HG02571 (cell line): ENCODE measurements around the gene NRN1L.

Experiments
- ATAC-seq: cut with Tn5 transposase; IDR thresholded peaks from one replicate; pipeline ENCODE4 v1.9.1; 2021; ENCODE audit warnings: mild to moderate bottlenecking, moderate library complexity; ENCODE audit not compliant: unreplicated experiment

NRN1L gene

DNA sequence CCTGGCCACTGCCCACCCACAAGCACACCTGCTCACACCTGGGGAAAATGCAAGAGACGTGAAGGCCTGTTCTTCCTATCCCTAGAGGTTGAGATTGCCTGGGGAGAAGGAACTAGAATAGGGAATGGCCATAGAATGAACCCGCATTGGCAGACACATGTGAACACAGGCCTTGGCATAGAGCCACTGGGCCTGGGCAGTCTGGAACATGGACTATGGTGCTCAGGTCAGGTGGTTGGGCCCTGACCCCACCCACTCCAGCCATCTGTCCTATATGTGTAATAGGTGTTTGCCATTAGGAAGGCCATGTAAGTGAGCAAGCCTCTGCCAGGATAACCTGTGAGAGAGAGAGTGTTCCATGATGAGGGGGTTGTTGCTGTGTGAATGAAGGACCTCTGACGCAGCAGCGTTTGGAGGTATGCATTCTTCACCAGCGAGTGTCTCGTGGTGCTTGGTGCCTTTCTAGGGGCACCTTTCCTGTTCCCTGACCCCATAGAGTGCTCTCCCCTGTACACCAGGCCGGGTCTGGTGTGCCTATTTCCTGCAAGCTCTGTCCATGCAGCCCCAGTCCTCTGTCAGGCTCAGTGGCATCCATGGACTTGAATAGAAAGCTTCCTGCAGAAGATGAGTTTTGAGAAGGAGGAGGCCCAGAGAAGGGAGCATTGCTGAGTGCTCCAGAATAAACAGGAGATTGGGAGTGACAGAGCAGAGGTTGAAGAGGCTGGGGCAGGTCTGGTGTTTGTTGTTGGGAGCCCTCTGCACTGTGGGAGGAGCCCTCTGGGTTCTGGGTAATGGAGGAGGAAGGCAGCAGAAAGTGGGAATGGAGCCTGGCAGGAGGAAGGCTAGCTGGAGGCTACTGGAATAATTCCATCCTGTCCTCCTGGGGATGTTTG, 31.4 kb downstream of the NRN1L start:
- ATAC-seq: no peak

DNA sequence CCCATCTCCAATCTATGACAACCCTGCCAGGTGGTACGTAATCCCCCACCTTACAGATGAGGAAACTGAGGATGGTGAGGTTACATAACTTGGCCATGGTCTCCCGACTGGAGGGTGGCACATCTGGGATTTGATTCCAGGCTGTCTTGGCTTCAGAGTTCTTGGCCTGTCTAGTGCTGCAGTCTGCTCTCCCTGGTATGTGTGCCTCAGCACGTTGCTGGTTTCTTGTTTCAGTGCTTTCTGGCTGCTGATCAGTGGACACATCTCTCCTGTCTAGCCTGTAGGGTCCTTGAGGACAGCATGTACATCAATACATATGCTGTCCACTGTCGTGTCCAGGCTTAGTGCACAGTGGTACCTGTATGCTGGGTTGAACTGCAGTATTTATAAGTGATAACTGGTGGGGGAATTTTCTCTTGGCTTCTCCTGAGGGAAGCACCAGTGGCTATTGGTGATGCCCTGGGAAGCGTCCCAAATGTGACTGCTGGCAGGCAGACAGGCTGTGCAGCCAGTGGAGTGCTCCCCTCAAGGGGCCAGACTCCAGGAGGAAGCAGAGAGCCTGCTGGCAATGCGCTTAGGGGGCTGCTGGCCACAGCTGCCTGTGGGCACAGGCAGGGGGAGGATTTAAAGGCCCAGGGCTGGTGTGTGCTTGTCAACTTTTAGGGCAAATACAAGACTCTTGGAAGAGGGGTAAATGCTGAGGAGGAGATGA, 32.6 kb downstream of the NRN1L start:
- ATAC-seq: no peak

DNA sequence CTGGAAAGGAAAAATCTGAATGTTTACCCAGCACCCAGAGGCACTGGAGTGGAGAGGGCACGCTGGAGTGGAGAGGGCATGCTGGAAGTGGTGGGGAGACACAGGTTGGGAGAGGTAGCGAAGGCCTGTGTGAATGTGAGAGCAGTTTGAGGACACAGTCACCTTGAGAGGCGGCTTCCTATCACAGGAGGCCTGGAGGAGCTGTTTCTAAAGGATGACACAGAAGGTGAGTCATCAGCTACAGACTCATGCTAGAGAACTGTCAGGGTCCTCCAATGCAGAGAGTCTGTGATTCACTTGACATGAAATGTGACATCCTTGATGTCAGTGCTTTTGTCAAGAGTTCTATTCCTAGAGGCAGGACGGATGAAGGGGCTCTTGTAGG, 33.2 kb downstream of the NRN1L start:
- no peak for ATAC-seq

DNA sequence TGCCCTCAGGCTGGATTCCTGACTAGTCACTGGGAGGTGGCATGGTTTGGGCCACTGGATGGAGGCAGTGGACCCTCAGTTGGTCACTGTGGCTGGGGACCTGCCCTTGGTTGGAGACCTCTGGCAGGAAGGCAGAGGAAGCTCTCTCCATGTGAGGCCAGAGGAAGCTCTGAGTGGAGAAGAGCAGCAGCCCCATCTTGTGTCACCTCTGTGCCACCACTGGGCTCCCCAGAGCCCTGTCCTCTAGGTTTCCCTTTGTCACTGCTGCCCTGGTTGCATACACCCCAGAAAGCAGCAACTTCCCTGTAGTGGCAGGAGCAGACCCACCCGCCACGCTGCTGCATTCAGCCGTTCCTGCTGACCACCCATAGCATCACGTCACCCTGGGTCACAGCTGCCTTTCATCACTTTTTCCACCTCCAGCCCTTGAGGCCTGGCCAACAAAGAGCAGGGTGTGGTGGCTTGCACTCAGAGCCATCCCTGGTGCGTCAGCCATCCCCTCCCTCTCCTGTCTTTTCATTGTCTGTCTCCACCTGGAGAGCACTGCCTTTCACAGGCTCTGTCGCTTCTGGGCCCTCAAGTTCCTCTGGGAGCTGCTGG, 35.0 kb downstream of the NRN1L start:
- no peak for ATAC-seq

DNA sequence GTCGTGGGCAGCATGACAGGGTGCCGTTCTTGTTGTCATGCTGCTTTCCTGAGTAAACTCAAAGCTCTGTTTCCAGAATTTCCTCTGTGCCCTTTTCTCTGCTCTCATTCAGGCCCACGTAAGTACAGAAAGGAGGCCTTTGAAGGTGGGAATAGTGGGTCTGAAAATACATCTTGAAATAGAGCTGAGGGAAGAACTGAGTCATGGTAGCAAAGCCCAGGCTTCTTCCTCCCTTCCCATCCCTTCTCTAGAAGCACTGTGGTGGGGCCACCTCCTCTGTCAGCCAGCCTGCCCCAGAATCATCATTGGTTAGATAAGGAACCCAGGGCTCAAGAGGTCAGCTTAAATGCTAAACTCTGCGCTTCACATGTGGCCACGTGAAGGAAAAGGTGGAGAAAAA, 37.5 kb downstream of the NRN1L start:
- ATAC-seq: no peak

DNA sequence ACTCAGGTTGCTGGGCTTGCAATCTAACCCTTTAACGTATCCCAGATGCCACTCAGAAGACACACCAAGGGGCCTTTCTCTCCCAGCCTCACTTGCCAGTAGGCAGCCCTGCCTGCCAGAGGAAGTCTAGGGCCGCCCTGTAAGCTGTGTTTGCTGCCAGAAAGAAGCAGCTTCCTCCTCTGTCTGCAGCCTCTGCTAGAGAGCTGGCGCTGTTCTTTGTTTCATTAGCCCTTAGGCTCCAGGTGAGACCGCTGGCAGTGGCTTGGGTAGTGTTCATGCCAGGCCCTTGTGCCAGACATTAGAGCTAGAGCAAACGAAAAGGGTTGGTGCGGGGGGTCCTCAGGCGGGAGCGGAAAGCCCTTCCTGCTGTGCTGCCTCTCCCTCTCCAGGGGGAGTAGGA, 38.1 kb downstream of the NRN1L start:
- ATAC-seq: no peak

DNA sequence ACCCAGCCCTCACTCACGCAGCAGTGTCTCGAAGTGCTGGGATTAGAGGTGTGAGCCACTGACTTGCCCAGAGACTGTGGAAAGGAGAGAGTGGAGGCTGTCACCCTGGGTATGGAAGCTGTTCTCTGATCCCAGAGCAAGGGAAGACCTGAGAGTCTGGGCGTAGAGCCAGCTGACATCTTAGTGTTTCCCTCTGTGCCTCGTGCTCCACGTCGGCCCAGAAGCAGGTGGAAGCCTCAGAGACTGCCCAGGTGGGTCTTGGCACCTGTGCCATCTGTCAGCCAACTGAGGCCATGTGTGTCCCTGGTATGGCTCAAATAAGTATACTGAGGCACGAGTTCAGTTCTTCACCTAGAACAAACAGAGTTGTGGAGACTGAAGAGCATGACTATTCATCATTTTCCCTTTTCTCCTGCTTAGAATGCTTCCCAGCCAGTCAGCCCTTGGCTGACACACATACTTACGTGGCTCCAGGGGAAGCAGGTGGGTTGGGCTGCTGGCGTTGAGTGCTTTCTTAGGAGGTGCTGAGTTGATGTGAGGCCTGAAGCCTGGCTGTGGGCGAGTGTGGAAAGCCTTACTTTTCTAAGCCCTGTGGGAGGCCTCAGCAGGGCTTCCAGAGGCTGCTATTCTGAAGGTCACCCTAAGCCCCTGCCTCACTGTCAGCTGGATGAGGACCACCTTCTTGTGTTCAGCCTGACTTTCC, 38.9 kb downstream of the NRN1L start:
- no peak for ATAC-seq

DNA sequence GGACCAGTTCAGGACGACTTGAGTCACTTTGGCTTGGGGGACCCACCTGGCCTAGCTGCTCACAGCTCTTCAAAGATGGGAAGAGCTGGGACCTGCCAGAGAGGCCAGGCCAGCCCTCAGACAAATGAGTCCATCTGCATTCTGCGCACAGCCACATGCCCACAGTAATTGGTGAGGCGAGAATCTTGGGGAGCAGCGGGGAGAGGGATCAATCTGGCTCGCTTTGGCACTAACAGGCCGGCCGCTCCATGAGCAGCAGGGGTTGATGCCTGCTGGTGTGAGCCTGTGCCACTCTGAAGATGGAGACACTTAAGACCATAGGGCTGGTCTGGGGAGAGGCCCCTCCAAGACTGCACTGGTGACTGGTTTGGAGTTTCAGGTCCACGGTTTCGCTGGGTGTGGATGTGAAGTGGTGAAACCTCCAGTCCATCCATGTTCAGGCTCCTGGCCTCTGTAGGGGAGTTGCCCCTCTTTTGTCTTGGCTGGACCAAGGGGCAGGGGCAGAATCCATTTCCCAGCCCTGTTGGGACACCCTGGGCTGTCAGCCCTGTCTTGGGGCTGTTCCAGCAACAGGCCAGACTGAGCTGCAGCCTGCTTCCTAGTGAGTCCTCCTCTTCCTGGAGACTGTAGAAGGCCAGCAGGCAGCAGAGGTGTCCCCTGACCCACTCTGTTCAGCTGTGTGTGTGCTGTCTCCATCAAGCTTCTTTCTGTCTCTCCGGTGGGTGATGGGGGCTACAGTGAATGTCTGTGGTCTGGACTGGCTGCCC, 39.6 kb downstream of the NRN1L start:
- no peak for ATAC-seq

DNA sequence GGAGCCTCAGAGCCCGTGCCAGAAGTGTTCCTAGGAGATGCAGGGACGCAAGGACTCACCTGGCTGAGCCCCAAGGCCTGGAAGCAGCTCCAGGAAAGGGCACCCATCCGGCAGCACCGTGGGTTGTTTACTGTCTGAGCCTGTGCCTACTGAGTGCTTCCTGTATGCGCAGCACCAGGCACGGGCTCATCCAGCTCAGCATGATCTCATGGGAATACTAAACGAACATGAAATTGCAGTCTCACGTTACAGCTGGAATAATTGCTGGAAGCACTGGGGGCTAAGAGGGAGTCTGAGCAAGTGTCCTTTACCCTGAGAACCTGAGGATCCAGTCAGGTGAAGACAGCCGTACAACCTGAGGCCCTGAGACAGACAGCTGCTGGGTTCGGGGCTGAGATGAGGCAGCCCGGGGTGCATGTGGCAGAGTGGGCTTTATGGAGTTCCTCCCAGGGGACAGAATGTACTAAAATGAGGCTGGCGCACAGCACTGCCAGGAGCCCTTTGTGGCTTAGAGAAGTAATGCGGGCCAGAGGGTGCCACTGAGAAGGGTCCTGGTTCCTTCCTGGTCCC, 41.6 kb downstream of the NRN1L start:
- no peak for ATAC-seq

DNA sequence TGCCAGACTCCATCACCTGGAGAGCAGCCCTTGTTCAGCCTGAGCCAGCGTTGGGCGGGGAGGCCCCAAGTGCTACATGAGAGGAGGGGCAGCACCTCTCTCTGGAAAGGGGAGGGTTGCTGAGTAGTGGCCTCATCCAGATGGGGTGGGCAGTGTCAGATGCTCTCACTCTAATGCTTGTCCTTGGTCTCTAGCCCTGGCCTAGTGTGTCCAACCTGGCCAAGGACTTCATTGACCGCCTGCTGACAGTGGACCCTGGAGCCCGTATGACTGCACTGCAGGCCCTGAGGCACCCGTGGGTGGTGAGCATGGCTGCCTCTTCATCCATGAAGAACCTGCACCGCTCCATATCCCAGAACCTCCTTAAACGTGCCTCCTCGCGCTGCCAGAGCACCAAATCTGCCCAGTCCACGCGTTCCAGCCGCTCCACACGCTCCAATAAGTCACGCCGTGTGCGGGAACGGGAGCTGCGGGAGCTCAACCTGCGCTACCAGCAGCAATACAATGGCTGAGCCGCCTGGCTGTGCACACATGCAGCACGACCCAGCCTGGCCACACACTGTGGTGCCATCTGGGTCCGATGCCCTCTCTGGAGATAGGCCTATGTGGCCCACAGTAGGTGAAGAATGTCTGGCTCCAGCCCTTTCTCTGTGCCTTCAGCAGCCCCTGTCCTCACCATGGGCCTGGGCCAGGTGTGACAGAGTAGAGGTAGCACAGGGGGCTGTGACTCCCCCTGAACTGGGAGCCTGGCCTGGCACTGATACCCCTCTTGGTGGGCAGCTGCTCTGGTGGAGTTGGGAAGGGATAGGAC, 42.7 kb downstream of the NRN1L start:
- no peak for ATAC-seq

DNA sequence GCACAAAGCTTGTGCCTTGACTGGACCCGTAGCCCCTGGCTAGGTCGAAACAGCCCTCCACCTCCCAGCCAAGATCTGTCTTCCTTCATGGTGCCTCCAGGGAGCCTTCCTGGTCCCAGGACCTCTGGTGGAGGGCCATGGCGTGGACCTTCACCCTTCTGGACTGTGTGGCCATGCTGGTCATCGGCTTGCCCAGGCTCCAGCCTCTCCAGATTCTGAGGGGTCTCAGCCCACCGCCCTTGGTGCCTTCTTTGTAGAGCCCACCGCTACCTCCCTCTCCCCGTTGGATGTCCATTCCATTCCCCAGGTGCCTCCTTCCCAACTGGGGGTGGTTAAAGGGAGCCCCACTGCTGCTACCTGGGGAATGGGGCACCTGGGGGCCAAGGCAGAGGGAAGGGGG, 43.5 kb downstream of the NRN1L start:
- no peak for ATAC-seq

DNA sequence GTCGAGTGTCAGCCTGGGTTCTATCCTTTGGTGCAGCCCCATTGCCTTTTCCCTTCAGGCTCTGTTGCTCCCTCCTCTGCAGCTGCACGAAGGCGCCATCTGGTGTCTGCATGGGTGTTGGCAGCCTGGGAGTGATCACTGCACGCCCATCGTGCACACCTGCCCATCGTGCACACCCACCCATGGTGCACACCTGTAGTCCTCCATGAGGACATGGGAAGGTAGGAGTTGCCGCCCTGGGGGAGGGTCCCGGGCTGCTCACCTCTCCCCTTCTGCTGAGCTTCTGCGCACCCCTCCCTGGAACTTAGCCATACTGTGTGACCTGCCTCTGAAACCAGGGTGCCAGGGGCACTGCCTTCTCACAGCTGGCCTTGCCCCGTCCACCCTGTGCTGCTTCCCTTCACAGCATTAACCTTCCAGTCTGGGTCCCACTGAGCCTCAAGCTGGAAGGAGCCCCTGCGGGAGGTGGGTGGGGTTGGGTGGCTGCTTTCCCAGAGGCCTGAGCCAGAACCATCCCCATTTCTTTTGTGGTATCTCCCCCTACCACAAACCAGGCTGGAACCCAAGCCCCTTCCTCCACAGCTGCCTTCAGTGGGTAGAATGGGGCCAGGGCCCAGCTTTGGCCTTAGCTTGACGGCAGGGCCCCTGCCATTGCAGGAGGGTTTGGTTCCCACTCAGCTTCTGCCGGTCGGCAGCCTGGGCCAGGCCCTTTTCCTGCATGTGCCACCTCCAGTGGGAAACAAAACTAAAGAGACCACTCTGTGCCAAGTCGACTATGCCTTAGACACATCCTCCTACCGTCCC, 44.1 kb downstream of the NRN1L start:
- ATAC-seq: no peak

DNA sequence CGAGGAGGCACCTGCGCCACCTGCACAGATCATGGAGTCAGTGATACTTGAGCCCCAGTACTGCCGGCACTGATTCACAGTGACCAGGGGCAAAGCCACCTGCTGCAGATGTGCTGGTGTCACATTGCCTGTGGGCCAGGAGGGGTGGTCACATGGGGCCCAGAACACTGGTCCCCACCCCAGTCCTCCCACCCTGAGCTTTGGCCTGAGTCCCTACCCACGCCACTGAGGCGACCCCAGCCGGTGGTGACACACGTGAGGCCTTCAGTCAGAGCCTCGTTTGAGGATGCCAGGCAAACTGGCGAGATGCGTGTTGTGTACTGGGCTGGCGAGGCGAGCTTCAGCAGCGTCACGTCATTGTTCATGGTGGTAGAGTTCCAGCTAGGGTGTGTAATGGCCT, 45.5 kb downstream of the NRN1L start:
- no peak for ATAC-seq

DNA sequence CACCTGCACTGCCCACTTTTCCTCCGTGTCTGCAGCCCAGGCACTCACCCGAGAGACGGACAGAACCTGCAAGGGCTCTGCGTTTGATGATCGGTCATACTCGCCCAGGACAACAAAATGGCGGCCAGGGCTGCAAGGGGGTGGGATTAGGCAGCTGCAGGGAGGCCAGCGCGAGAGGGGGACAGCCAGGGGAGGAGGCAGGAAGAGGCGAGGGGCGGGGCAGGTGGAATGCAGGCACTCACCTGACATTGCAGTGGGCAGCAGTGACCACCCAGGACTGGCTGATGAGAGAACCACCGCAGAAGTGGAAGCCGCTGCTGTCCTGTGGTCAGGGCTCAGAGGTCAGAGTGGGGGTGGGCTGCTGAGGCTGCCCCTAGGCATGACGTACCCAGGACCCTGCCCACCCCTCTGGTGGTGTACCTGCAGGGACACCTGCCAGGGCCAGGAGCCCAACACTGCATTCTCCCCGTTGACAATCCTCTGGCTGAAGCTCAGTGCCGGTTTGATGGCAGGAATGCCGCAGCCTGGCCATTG, 46.1 kb downstream of the NRN1L start:
- no peak for ATAC-seq

DNA sequence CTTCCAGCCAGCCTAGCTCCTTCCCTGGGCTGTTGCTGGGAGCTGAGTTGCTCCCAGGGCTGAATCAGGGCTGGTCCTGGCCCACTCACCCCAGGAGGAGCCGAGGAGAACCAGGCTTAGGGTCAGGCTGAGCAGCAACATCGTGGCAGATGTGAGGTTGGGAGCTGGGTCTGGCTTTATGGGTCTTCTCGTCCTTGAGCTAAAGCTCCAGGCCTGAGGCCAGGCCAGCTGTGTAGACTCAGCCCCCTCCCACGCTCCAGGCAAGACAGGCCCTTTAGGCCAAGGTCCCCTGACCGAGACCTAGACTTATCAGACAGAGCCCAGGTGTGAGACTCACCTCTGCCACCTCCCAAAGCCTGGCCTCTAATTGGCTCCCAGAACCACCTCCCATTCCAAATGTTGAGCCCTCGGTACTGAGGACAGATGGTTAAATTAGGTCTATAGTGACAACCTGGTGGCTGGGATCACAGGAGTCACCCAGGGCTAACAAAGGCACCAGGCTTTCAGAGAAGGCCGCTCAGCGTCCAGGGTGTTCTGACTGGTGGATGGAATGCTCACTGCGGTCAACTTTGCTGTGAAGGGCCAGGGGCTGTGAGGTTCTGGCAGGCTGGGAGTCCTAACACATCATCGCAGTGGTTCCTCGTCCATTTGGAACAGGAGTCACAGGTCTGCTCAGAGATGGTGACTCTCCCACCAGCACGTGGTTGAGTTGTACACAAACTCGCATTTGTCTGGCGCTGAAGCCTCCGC, 47.2 kb downstream of the NRN1L start, which contains the start of gene CTRL:
TSS of gene CTRL (minus strand) at position 151 of the 750 bp plus-strand sequence. CDS start at position 141, 10 bp downstream.
- ATAC-seq: no peak

DNA sequence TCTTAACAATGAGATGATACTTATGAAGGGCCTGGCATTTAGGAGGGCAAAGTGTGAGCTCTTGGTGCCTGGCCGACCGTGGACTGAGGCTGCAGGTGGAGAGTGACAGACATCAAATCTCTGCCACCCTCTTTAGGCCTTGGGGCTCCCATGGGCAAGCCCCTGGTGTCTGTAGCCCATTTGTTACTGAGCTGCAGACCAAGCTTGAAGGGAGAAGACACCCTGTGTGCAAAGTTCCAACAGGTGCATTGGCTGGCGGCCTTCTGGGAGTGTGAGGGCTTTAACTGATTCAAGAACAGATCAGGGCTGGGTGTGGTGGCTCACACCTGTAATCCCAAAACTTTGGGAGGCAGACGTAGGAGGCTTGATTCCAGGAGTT, 47.8 kb downstream of the NRN1L start:
- no peak for ATAC-seq

DNA sequence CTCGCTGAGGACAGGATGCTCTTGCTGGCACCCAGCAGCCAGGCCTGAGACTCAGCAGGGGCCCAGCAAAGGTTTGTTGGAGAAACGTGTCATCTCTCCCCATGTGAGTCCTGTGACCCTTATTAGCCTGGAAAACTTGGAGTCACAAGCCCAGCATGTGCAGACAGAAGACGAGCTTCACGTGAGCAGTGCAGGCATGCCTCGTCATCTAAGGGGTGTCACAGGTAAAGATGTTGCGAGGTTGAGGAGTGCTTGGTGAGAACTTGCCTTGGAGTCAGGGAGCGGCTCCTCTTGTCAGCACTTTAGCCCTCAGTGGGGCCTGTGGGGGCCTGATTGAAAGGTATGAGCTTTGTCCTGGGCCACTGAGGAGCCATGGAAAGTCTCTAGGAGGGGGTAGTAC, 49.1 kb downstream of the NRN1L start:
- no peak for ATAC-seq
